ENCODE measurements around the gene TEX50.
"Not testable (repeated sequence)": the region's sequence is repeated elsewhere in the genome, so short reads cannot be mapped to it uniquely, and the experiment has no call there.

TEX50 gene

DNA sequence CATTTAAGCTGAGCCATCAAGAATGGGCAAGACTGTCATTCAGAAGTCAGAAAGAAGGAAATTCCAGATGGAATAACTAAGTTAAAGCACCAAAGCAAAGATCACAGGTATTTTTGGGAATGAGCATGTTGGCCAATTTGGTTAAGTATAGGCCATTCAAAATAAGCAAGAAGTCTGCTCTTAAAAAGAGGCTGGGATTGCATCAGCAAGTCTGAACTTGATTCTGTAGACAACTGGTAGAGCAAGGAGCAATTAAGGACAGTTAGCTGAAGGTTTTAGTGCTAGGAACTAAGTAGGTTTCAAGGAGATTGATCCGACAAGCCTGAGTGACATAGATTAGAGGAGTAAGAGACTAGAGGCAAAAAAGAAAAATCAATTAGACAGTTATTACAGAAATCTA lies 26.1 kb downstream of the TEX50 start:
- DNase-seq (ENCODE audit: low read depth, low spot score), result peak; percentile 14
- H3K27ac ChIP-seq, result peak overlapping the region; percentile 37

DNA sequence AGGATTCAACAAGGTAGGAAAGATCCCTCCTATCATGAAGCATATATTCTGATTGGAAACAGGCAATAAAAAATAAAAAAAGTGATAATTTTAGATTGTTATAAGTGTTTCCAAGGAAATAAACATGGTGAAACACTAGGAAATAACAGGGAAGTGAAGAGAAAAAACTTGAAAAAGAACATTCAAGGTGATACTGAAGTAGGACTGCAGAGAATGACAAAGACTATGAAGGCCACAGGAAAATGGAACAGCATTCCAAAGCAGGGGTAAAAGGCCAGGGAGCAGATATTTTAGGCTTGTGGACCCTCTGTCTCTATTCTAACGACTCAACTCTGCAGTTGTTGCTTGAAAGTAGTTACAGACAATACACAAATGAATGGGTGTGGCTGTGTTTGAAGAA lies 26.6 kb downstream of the TEX50 start:
- peak overlapping the region; percentile 37 for H3K27ac ChIP-seq
- no peak for DNase-seq (ENCODE audit: low read depth, low spot score)

DNA sequence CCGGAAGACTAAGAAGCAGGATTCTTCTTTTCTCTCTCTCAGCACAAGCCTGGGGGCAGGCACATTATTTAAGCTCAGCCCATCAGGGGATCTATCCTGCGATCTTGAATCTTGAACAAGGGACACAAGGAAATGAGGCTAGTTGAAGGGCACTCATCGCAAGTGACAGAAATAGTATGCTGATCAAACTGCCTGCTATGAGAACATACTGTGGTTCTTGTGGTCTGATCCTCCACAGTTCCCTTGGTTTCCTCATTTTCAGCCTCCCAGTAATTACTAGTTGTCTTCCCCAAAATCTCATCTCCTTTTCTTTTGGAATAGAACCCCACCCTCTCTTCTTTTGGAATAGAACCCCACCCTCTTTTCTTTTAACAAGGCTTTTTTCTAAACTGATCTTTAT lies 28.0 kb downstream of the TEX50 start:
- no peak overlapping the region for H3K27ac ChIP-seq

DNA sequence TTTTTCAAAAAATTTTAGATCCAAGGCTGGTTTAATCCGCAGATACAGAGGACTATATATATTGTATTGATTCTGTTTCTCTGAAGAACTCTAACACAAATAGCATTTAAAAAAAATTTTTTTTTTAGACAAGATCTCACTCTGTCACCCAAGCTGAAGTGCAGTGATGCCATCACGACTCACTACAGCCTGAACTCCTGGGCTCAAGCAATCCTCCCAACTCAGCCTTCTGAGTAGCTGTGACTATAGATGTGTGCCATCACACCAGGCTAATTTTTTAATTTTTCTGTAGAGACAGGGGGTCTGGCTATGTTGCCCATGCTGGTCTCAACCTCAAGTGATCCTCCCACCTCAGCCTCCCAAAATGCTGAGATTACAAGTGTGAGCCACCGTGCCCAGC lies 31.5 kb downstream of the TEX50 start:
- no peak overlapping the region for H3K27ac ChIP-seq
- DNase-seq (ENCODE audit: low read depth, low spot score), result no peak

More for the DNA sequence above, 28.0 kb downstream of the TEX50 start:
- no peak for DNase-seq (ENCODE audit: low read depth, low spot score)

DNA sequence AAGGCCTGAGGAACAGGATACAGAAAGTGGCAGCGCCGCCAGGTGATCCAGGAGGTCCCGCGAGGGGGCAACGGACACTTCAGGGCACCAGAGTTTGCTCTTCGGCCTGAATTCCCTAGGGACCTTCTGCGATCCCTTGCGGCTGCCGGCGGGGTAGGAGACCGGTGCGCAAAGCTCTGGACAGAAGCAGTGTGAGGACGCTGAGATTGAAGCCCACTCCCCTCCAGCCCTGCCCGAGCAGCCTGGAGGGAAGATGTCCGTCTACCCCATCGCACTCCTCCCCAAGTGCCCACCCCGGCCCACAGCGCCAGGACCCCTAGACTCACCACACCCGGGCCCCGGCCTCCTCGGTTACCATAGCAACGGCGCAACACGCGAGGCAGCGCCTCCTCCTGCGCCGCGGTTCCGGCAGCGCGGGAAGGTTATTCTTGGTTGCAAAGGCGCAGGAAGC lies 34.4 kb downstream of the TEX50 start, which contains the start of gene ANKRD45:
TSS of gene ANKRD45 (minus strand) at position 361 of the 451 bp plus-strand sequence. CDS start 10,433 bp downstream, outside the sequence.
- no peak within 1 kb of the TSS for H3K27ac ChIP-seq
- DNase-seq (ENCODE audit: low read depth, low spot score), result no peak

DNA sequence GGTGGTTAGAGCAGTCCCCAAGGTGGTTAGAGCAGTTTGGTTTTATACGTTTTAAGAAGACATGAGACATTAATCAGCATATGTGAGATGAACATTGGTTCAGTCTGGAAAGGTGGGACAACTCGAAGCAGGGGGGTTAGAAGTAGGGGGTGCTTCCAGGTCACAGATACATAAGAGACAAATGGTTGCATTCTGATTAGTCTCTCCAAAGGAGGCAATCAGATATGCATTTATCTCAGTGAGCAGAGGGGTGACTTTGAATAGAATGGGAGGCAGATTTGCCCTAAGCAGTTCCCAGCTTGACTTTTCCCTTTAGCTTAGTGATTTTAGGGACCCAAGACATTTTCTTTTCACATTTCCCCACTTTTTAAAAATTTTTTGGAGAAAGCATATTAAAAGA lies 39.4 kb downstream of the TEX50 start:
- not testable (repeated sequence) for H3K27ac ChIP-seq; DNase-seq (ENCODE audit: low read depth, low spot score)

DNA sequence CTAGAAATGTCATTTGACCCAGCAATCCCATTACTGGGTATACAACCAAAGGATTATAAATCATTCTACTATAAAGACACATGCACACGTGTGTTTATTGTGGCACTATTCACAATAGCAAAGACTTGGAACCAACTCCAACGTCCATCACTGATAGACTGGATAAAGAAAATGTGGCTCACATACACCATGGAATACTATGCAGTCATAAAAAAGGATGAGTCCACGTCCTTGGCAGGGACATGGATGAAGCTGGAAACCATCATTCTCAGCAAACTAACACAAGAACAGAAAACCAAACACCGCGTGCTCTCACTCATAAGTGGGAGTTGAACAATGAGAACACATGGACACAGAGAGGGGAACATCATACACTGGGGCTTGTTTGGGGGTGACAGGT lies 45.0 kb downstream of the TEX50 start:
- DNase-seq (ENCODE audit: low read depth, low spot score); H3K27ac ChIP-seq: not testable (repeated sequence)

DNA sequence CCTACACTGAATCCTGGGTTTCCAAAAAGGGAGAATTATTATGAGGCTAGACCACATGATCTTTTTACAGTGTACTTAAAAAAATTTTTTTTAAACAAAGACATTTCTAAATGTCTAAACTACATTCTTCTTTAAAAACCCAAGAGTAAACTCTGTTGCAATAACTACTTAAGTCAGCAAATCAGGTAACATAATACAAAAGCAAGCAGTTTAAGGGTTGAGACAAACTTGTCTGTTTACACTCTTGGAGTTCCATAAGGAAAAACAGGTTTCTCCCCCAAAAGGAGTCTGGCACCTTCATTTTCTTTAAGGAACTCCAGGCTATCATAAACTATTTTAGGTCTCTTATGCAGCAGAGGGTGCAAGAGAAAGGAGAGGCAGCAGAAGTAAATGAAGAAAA lies 47.0 kb downstream of the TEX50 start:
- DNase-seq (ENCODE audit: low read depth, low spot score), result no peak
- H3K27ac ChIP-seq, result no peak overlapping the region

DNA sequence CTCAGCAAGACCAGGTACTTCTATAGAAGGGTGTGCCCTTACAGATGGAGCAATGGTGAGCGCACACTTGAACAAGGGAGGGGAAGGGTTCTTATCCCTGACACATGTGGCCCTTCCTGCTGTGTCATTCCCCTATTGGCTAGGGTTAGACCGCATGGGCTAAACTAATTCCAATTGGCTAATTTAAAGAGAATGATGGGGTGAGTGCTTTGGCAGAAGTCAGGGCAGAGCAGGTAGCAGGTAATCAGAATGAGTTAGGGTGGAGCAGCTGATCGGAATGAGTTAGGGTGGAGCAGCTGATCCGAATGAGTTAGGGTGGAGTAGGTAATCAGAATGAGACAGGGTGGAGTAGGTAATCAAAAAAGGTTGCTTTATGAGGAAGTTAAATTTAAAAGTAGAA lies 48.7 kb downstream of the TEX50 start:
- not testable (repeated sequence) for DNase-seq (ENCODE audit: low read depth, low spot score); H3K27ac ChIP-seq

DNA sequence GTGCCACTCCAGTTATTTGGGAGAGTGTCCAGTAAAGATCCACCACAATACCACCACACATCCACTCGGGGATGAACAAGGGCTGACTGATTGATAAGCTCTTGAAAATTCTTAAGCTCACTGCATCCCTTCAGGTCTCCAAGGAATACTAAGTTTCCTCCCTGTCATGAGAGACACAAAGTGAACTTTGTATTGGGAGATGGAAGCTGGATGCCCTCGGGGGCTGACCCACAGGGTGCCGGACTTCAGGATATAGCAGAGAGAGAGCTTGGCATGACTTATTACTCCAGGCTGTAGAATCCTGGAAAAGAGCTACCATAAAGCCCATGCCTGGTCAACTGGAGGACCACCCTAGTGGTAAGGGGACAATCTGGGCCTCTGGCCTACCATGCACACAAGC lies 50.0 kb downstream of the TEX50 start:
- H3K27ac ChIP-seq; DNase-seq (ENCODE audit: low read depth, low spot score): not testable (repeated sequence)
